Fibroblast of the aortic adventitia (primary cell): ENCODE data around the gene RUNX1. TPM values are rescaled to one million over a fixed set of nuclear protein-coding genes. Genes with fewer than 3 reads are reported as not detected.

ENCODE experiments used
- DNase-seq: peaks from one replicate; pipeline ENCODE4 v3.0.0-alpha.2; 2010; ENCODE audit warnings: low read depth
- H3K4me3 ChIP-seq: 2 replicates; pipeline ENCODE4 v1.5.1; 2011; ENCODE audit warnings: low read depth, mild to moderate bottlenecking, control low read depth, low read length, moderate library complexity
- total RNA-seq: library from RNA; depleted of rRNA; stranded (reverse); fragments of >200 nt; gene quantifications from 2 replicates; pipeline ENCODE4 v1.2.3, GENCODE V29; 2012; ENCODE audit warnings: low replicate concordance
- TF ChIP-seq, protein P1 (sequence below): IDR thresholded peaks from 2 replicates; pipeline ENCODE4 v1.5.1; 2011; ENCODE audit warnings: mild to moderate bottlenecking, low read length, control low read depth, inconsistent platforms; ENCODE audit not compliant: insufficient read depth

RUNX1 gene
- total RNA-seq, 1 donor = 28.0 TPM

DNA sequence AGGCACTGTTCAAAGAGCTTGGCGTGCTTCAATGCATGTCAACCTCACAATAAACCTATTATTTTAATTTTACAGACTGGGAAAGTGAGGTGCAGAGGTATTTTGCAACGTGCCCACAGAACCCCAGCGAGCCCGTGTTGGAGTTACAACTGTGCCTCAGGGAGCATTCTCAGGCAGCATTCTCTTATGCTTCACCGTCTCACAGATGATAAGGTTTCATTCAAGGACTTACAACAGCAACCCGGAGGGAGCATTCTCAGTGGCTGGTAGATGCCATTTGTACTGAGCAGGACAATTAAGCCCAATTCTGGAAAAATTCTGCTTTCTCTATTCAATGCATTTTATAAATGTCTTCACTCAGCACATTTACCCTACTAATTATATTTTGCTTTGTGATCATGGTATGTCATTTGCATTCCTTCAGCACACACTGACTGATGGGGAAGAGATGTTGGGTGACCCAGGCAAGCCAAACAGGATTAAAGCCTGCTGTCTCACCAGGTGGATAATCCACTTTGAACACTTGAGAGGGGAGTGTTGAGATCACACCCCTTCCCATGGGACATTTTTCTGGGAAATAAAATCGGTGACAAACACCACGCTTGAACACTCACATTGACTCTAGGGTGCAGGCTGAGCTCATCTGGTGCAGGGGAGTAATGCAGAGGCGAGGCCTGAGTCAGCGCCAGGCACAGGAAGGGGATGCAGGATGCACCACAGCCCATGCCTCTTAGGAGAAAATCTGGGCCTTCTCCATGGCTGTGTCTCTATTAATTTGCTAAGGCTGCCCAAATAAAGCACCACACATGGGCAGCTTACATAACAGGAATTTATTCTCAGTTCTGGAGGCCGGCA lies 266.4 kb downstream of the RUNX1 start:
- H3K4me3 ChIP-seq = no peak overlapping the region
- TF ChIP-seq, protein P1, sequence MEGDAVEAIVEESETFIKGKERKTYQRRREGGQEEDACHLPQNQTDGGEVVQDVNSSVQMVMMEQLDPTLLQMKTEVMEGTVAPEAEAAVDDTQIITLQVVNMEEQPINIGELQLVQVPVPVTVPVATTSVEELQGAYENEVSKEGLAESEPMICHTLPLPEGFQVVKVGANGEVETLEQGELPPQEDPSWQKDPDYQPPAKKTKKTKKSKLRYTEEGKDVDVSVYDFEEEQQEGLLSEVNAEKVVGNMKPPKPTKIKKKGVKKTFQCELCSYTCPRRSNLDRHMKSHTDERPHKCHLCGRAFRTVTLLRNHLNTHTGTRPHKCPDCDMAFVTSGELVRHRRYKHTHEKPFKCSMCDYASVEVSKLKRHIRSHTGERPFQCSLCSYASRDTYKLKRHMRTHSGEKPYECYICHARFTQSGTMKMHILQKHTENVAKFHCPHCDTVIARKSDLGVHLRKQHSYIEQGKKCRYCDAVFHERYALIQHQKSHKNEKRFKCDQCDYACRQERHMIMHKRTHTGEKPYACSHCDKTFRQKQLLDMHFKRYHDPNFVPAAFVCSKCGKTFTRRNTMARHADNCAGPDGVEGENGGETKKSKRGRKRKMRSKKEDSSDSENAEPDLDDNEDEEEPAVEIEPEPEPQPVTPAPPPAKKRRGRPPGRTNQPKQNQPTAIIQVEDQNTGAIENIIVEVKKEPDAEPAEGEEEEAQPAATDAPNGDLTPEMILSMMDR = no peak
- DNase-seq = no peak

DNA sequence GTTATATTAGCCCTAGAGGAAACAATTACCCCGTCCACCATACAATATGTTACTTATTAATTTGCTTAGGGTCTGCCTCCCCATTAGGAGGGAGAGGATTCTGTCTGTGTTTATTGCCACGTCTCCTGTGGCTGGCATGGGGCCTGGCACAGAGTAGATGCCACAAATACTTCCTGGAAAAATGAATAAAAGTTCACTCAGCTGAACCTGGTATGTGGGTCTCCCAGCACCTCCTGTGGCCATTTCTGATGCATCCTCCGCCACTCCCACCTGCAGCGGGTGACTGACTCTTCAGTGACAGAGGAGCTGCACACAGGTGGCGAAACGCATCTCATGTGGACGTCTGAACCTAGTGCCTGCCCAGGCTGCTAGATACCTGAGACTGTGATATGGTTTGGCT lies 267.6 kb downstream of the RUNX1 start:
- TF ChIP-seq, protein P1 = no peak
- no peak overlapping the region for H3K4me3 ChIP-seq
- DNase-seq = no peak

DNA sequence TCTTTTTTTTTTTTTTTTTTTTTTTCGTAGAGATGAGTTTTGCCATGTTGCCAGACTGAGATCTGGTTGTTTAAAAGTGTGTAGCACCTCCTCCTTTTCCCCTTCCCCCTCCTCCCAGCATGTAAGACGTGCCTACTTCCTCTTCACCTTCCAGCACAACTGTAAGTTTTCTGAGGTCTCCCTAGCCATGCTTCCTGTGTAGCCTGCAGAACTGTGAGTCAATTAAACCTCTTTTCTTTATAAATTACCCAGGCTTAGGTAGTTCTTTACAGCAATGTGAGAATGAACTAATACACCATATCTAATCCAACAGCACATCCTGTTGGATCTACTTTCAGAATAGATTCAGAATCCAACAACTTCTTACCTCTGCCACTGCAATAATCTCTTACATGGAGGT lies 269.2 kb downstream of the RUNX1 start:
- H3K4me3 ChIP-seq = no peak overlapping the region
- TF ChIP-seq, protein P1 = no peak
- no peak for DNase-seq

DNA sequence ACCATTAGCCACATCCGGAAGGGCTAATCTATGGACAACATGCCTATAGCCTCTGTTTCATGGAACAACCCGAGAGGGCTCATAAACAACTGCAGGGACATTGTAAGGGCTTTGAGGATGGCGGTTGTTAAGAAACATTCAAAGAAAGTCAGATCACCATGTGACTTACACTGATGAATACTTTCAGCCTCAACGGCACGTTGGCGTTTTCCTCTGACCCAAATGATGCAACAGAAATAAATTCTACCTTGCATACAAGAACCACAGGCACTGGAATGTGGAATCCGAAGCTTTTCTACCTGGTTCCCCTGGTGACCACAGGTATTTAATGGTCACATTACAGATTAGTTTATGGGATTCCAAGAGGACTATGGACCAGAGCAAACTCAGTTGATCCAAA lies 273.3 kb downstream of the RUNX1 start:
- no peak overlapping the region for H3K4me3 ChIP-seq
- DNase-seq = no peak
- TF ChIP-seq, protein P1 = no peak

DNA sequence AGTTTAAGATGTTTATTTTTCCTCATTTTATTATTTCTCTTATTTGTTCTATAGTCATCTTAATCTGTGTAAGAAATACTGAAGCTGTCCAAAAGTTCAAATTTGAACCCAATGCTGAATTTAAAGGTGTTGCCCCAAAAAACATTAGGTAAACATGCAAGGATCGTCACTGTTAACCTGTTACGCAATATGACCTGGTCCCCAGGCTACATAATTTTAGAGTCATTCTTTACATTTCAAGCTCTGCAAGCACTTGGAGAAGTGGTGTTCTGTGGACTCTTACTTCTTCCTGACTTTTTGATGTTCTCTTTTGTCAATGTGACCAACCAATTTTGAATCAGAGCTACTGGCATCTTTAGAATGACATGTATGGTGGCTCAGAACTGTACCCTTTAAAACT lies 274.4 kb downstream of the RUNX1 start:
- no peak overlapping the region for H3K4me3 ChIP-seq
- no peak for DNase-seq
- TF ChIP-seq, protein P1 = no peak

DNA sequence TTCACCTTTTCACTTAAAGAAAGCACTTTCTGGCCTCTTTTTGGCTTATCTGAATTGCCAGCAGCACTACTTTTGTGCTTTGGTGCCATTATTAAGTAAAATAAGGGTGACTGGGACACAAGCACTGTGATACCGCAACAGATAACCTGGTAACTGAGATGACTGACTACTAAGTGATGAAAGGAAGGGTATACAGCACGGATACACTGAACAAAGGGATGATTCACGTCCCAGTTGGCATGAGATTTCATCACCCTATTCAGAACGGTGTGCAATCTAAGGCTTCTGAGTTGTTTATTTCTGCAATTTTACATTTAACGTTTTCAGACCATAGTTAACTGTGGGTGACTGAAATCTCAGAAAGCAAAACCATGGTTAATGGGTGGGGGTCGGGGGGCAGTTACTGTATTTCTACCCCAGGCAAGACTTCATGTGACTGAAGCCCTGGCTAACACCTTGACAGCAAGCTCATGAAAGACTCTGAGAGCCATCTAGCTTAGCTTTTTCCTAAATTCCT lies 277.5 kb downstream of the RUNX1 start:
- TF ChIP-seq, protein P1 = no peak
- H3K4me3 ChIP-seq = no peak overlapping the region
- DNase-seq = peak; percentile 85
